GM19467 (cell line): ENCODE results near the gene ITGA2B.

Experiments used
- ATAC-seq: cut with Tn5 transposase; IDR thresholded peaks from one replicate; pipeline ENCODE4 v1.9.1; 2021; ENCODE audit warnings: mild to moderate bottlenecking, moderate library complexity; ENCODE audit not compliant: unreplicated experiment

The ITGA2B gene

GRCh38 chr17:44389281-44389680, at the start of gene ITGA2B:
Gene ITGA2B (minus strand): TSS chr17:44389649. CDS start chr17:44389473, 176 bp downstream.
- no peak for ATAC-seq

DNA sequence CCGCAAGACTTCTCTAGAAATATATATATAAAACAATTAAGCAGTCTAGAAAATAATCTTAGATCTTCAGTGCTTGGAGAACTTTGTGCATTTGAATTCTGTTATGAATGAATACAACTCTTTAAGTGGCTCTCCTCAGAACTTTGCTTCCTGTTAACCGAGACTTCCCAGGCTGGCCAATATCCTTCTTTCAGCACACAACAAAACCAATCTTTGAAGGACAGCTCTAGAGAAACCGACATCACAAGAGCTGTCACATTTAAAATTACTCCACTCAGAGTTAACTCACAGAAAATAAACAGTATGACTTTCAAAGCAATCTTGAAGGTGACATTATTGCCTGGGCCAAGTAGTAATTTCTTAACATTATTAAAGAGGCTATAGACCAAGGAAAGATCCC, 49.7 kb upstream of the ITGA2B start:
- no peak for ATAC-seq

DNA sequence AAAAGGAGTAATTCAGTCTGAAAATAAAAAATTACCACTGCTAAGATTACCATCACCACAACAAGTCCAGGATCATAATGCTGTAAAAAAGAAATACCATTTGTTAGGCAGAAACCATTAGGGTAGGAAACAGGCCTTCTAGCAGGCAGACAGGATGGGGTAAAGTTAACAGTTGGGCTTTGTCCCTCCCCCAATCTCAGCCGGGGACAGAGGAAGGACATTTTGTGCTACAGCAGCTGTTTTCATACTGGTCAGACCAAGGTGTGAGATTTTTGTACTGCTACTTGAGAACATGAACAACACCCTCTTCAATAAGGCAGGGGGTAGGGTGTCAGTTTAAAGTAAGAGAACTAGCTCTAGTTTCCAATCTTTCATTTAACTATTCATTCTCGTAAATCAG, 49.2 kb upstream of the ITGA2B start:
- ATAC-seq: no peak

- ATAC-seq: no peak
Observed at GRCh38 chr17:44436336-44436735, 46.9 kb upstream of the ITGA2B start.

DNA sequence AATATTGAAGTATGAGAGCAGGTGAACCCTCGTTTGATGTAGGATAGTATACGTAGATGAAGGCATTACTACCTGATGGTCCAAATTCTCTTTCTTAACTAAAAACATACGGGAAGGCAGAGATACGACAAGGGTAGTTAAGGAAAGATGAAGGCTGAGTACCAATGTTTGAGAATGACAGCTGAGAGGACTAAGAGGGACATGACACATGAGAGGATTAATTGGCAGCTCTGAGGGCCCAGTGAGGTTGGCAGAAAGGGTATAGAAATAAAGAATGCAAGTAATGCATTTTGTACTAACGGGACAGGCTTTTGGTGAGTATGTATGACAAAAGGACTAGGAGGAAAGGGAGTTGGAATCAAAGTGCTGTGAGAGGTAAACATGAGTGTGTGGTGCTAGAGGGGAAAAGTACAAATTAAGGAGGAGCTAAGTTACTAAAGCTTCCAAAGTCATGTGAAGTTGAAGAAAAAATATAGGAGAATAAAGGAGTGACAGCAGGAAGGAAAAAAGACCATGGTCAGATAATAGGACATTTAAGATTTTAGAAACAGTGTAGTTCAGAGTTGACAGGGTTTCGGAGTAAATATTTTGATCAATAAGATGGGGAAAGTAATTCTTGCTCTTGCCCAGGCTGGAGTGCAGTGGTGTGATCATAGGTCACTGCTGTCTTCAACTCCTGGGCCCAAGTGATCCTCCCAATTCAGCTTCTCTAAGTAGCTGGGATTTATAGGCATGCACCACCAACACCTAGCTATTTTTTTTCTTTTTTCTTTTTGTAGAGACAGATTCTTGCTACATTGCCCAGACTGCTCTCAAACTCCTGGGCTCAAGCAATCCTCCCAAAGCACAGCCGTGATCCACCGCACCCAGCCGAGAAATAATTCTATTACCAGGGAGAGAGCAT, 43.1 kb upstream of the ITGA2B start:
- ATAC-seq: no peak

DNA sequence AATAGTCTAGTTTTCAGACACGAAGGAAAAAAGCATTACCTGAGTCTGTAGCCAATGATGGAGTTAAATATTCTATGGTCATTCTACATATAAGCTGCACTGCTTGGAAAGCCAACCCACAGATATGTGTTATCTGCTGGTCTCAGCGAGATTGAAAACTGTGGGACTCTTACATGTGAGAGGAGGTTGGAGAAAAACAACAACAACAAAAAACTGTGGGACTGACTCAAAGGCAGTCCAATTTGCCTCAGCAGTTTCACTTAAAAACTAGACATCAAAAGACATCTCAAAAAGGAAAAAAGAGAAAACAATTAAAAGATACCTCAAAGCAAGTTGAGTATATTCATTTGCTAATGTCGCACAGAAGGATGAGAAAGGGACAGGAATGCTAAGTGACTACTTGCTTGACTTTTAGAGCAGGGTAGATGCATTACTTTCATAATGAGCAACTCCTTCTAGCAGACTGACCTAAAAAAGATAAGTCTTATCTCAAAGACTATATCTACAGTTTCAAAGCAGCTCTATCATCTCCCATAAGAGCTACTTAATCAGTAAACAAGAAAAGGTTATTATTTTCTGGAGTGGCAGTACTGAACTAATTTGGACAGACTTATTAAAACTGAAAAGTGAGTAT, 35.5 kb upstream of the ITGA2B start:
- no peak for ATAC-seq

GRCh38 chr17:44417553-44417952, 28.1 kb upstream of the ITGA2B start:
- no peak for ATAC-seq

- ATAC-seq: no peak
Observed at GRCh38 chr17:44416558-44417289, 27.3 kb upstream of the ITGA2B start.

DNA sequence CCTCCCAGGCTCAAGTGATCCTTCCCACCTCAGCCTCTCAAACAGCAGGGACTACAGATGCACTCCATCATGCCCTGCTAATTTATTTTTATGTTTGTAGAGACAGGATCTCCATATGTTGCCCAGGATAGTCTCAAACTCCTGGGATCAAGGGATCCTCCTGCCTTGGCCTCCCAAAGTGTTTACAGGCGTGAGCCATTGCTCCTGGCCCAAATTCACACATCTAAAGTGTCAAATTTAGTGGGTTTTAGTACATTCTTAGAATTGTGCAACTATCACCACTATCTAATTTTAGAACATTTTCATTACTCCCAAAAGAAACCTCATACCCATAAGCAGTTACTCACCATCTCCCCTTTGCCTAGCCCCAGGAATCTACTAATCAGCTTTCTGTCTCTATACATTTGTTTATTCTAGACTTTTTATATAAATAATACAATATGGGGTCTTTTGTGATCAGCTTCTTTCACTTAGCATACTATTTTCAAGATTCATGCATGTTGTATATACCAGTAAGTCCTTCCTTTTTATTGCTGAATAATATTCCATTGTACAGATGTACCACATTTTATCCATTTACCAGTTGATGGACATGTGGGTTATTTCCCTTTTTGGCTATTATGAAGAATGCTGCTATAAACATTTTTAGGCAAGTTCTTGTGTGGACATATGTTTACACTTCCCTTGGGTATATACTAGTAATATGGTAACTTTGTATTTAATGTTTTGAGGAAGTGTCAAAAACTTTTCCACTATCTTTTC, 25.1 kb upstream of the ITGA2B start:
- no peak for ATAC-seq

DNA sequence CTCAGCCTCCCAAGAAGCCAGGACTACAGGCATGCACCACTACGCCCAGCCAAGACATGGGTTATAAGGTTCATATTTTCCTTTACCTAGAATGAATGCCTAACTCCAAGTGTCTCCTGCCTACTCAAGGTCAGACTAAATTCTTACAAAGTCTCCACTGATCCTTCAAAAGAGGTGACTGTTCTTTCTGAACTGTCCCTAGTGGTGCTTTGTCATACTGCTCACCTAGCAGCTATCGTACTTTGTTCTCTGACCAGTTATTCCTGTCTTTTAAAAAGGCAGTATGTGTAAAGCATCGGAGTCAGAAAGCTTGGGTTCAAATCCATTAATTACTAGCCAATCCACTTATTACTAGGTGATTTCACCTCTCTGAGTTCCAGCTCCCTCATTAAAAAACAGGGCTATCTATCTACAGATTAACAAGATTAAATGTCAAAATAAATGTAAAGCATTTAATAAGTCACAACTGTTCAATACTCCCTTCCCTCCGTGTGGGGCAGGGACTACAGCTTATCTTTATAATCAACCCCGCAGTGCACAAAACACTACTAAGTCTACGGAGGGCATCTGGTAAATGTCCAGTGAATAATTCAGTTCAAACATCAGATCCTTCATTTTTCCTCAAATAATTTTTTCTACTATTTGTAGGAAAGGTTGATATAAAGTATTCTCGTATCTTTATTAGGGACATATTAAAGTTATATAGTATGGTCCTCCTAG, 20.0 kb upstream of the ITGA2B start:
- ATAC-seq: no peak

GRCh38 chr17:44408786-44409185, 19.3 kb upstream of the ITGA2B start:
- ATAC-seq: no peak

DNA sequence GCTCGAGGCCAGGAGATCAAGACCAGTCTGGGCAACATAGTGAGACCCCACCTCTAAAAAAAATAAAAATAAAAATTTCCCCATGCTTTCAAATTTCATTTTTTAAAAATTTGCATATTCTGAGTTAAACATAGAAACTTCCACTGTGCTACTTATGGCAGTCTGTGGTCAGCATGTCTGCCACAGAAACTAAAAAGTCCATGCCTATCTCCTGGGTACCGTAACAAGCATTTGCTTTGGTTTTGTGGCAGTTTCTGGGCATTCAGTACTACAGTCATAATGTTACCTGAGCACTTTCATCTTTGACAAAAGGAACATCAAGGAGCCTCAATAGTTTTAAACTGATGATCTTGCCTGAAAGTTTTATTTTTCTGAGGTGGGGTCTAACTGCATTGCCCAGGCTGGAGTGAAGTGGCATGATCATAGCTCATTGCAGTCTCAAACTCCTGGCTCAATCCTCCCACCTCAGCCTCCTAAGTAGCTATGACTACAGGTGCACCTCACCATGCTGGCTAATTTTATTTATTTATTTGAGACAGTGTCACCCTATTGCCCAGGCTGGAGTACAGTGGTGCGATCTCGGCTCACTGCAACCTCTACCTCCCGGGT, 13.2 kb upstream of the ITGA2B start:
- ATAC-seq: no peak

DNA sequence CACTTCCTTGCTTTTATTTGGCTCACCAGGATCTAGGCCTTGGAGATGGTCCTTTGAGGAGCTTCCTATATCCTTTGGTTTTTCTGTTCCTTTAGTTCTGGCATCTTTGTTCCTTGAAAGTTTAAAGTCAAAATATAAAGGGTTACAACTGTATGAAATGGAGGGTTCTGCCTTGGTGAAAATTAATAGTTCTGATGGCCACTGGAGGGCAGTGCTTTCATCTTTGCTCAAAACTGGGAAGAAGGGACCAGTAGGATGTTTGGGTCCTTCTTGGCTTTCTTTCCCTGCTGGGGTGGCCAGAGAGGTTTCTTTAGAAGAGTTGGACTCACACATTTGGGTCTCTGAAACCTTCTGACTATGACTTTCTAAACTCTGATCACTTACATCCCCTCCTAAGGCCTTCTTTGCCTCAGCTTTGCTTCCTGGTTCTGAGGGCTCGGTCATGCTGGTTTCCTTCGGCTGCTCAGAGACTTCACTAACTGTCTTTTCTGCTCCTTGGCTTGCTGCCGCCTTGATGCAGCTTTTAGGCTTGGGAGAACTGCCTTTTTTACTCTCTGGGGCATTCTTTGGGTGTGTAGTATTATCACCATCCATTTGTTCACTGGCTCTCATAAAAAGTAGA, 10.9 kb upstream of the ITGA2B start:
- ATAC-seq: no peak

GRCh38 chr17:44398692-44399691, 9.5 kb upstream of the ITGA2B start:
- no peak for ATAC-seq

- no peak for ATAC-seq
Observed at GRCh38 chr17:44397479-44398440, 8.3 kb upstream of the ITGA2B start.

DNA sequence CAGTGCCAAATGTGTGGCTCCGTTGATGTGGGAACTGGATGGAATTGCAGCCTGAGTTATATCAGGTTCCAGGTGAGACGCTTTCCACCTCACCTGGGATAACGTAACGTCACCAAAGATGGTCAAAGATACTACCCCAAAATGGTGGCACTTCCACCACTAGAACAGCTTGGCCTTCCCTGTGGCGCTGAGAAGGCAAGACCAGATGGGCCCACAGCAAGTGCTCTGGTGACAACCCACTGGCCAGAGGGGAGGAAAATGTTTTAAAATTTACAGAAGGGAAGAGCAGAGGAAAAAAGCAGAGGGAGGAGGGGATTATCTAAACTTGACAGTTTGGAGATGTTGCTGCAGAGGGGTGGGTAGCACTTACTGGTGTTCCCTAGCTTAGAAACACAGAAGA, 7.5 kb upstream of the ITGA2B start:
- no peak for ATAC-seq

GRCh38 chr17:44394833-44395232, 5.4 kb upstream of the ITGA2B start:
- ATAC-seq: no peak
